GM21367 (cell line): ENCODE data around the gene SPRN.
"Not testable (repeated sequence)": the region's sequence is repeated elsewhere in the genome, so short reads cannot be mapped to it uniquely, and the experiment has no call there.

Experiments
- ATAC-seq: cut with Tn5 transposase; IDR thresholded peaks from one replicate; pipeline ENCODE4 v1.9.1; 2021; ENCODE audit not compliant: unreplicated experiment

Gene SPRN

DNA sequence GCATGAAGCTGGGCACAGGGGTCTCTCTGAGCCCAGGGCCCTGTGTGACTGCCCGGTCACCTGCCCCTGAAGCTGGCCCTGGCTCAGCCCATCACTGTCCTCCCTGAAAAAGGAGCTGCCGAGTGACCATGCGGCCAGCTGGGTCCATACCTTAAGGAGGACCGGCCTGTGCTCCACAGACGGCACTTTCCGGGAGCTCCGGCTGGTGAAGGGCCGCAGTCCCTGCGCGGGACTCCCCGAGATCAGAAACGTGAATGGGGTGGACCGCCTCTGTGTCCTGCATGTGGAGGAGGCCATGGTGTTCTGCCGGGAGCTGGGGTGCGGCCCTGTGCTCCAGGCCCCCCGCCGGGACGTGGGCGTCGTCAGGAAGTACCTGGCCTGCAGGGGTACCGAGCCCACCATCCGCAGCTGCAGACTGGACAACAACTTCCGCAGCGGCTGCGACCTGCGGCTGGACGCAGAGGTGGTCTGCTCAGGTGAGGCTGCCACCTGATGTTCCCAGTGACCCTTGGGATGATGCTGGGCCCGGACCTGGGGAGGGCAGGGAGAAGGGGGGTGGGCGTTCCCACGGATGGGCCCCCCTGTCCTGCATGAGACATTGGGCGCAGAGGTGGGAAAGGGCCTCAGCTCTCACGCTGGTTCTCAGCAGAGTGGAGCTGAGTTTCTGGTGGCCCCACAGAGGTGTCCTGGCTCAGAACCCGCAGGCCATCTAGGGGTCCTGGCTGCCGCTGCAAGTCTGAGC is 32.8 kb upstream of the SPRN start:
- no peak for ATAC-seq

DNA sequence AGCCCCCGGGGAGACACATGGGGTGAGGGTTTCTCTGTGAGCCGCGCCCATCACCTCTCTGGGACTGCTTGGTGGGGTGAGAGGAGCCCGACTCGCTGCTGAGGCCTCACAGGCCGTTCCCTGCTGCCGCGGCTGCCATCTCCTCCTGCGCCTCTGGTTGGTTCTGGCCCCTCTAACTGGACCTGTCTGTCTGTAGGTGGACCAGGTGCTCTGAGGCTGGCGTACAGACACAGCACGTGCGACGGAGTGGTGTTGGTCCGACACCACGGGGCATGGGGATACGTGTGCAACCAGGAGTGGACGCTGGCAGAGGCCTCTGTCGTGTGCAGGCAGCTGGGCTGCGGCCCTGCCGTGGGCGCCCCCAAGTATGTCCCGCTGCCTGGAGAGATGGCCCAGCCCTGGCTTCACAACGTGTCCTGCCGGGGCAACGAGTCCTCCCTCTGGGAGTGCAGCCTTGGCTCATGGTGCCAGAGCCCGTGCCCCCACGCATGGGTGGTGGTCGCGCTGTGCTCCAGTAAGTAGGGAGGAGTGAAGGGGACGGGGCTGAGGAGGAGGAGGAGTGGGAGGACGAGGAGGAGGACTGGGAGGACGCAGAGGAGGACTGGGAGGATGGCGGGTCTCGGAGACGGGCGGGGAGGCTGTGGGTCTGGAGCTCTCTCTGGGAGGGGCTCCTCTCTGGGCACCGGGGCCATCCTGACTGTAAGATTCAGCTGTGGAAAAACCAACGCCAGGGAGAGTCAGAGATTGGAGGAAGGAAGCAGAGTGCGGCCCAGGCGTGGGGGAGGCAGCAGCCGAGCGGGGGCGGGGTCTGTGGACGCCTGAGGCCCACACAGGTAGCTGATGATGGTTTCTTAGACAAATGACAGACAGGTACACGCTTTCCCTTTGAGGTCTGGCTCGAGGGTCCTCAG is 31.9 kb upstream of the SPRN start:
- no peak for ATAC-seq

DNA sequence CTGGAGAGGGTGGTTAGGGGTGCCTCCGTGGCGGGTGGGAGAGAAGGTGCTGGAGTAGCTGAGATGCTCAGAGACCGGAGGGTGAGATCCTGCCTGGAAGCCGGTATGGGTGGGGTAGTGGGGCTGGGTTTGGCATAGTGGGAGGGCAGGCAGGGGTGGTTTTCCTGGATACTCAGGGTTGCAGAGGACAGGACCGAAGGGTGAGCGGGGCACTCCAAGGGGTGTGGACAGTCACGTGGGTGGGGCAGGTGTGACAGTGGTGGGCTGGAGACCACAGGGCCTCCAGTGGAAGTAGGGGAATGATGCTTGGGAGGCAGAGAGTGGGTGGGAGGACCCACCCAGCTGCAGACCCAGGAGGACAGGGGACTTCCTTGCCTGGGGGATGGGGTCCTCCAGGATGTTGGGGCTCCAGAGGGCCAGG is 31.2 kb upstream of the SPRN start:
- no peak for ATAC-seq

DNA sequence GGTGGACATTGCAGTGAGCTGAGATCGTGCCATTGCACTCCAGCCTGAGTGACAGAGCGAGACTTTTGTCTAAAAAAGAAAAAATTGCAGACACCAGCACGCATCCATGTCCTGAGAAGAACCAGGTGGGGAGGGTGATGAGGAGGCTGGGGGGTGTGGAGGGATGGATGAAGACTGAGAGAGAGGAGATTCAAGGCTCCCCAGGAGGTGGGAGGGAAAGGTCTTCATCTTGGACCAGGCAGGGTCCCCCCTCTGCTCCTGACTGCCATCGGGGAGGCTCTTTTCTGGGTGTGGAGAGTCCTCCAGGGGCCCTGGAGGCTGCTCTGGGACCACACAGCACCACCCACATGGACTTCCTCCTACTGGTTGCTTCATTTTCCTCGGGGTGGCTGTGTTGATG is 30.8 kb upstream of the SPRN start:
- no peak for ATAC-seq

DNA sequence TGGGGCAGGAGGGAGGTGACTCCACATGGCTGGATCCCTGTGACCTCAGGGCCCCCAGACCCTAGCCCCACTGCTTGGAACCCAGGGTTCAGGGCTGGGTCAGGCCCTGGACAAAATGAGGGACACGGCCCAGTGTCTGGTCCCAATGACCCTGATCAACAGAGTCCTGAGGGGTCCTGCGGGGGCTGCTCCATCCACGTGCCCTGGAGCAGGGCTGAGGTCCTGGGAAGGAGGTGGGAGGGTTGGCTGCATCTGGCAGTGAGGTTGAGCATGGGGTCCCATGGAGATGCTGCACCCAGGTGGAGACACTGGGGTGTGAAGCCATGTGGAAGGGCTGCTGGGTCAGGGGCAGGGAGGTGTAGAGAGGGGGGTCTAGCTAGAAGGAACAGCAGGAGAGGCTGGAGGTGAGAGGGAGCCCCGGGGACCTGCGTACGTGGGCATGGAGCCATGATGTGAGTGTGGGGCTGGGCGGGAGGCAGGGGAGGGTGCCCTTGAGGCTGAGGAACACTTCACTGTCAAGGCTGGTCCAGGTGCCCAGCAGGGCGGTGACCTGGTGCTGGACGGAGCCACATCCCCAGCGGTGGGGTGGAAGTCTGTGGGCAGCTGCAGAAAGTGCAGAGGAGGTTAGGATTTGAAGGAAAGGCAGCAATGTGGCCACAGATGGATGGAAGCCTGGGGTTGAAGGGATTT is 29.9 kb upstream of the SPRN start:
- ATAC-seq, result no peak

DNA sequence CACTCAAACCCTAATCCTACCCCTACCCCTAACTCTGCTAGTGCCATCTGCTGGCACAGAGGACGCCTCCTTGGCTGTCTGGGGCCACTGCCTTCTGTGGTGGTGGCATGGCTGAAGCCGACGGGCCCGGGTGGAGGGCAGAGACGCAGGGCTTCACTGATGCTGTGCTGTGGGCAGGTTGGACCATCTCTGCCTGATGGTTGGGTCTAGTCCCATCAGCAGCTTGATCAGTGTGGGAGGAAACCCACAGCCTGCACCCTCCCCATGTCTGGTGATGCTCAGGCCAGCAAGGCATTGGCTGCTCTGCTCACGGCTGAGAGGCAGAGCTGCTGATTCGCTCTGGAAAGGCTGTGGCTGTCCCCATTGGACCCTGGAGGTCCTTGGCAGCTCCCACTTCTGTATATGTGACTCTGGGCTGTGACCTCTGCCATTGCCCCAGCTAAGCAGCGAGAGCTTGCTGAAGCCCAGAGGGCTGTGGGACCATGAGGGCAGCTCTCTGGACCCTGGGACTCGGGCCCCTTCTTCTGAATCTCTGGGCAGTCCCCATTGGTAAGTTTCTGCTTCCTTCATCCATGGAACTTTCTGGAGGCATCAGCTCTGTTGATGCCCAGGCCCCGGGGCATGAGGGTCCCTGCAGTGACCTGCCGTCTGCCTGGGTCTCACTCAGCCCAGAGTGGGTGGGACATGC is 29.2 kb upstream of the SPRN start, which contains the start of gene SCART1:
Gene SCART1, plus strand, starts transcription at position 430 of the 688 bp plus-strand sequence. Its CDS starts 53 bp downstream, at position 483.
- ATAC-seq, result no peak

DNA sequence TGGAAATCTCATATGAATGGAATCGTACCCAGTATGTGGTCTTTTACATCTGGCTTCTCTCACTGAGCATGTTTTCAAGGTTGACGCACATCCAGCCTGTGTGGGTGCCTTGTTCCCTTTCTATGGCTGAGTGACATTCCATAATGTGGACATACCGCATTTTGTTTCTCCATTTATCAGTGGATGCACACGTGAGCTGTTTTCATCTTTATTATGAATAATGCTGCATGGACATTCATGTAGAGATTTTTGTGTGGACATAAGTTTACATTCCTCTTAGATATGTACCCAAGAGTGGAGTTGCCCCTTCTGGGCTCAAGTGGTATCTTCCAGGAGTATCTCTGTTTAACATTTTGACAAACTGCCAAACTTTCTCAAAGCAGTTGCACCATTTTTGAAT is 28.0 kb upstream of the SPRN start:
- no peak for ATAC-seq

DNA sequence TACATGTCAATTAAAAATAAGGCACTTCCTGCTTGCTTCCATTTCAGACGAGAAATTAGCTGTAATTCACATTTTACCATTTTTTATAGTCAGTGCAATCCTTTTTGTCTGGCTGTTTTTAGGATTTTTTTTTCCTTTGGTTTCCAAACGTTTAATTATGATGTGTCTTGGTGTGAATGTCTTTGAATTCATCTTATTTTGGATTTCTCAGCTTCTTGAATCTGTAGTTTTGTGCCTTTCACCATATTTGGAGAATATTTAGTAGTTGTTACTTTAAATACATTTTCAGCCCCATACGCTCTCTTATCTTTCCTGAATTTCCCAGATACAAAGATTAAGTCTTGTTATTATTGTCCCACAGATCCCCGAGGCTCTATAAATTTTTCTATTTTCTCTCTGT is 26.9 kb upstream of the SPRN start:
- no peak for ATAC-seq

DNA sequence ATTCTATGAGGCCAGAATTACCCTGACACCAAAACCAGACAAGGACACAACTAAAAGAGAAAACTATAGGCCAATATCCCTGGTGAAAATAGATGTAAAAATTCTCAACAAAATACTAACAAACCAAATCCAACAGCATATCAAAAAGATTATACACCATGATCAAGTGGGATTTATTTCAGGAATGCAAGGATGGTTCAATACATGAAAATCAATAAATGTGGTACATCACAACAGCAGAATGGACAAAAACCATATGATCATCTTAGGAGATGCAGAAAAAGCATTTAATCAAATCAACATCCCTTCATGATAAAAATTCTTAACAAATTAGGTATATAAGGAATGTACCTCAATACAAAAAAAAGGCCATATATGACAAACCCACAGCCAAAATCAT is 23.7 kb upstream of the SPRN start:
- no peak for ATAC-seq

DNA sequence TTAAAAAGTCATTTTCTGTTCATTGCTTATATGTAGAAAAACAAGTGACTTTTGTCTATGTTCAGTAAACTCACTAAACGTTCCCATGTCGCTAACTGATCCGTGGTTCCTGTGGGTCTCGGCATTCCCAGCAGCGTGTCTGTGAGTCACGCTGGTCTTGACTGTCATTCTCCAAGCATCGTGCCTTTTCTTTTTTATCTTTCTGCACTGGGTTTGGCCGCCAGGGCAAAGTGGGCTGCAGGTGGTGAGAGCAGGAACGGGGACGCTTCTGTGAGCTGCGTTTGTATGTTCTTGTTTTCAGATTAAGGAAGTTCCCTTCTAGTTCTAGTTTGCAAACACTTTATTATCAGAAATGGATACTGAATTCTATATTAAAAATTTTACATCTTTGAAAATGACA is 22.6 kb upstream of the SPRN start:
- ATAC-seq, result no peak

DNA sequence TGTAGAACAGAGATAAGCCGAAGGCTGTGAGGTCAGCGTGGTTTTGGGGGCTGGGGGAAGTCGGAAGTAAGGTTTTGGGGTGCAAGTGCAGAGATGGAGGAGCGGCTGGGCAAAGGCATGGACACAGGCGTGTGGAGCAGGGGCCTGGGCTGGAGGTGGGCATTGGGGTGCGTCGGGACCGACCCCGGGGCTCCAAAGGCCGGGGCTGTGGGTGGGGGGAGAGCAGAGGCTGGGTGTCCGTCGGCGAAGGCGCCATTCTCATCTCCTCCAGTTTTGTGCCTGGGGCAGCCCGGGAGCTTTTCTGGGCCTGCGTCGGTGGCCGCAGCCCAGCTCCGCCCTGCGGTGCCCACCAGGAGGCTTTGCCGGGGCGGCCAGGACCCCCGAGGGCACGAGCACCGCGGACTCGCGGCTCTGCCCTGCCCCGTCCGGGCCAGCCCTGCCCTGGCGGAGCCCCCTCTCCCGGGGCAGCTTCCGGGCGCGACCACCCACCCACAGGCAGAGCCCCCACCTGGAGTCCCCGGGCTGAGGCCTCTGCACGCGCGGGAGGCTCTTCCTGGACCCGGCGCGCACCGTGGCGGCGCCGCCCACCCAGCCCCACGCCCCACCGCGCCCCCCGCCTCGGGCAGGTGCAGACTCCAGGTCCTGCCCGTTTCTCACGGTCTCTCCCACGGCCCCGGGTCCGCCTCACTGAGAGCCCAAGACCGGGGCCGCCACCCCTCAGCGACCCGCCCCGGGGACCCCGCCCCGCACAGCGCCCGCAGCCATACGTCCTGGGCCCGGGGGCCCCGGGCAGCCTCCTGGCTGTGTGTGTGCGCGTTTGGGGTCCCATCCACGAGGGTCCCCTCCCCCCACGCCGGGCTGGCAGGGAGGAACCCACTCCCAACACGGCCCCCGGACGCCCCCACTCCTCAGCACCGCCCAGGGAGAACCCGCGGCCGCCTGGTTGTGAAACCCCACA is 21.6 kb upstream of the SPRN start:
- no peak for ATAC-seq

DNA sequence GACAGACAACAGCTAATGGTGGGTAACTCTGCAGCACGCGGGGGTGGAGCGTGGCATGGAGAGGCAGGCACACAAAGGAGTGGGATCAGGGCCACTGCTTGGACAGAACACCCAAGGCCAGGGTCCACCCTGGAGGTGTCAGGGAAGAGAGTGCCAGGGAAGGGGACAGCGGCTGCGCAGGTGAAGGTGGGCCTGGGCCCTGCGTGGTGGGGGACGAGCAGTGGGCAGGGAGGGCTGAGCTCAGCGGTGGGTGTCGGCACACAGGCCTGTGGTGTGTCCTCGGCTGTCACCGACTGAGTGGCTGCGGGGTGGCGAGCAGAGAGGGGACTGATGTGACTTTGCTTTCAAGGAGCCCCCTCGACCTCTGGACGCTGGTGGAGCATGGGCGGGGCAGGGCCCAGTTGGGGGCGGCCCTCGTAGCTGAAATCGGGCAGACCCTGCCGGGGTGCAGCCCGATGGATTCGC is 20.9 kb upstream of the SPRN start:
- ATAC-seq, result no peak

DNA sequence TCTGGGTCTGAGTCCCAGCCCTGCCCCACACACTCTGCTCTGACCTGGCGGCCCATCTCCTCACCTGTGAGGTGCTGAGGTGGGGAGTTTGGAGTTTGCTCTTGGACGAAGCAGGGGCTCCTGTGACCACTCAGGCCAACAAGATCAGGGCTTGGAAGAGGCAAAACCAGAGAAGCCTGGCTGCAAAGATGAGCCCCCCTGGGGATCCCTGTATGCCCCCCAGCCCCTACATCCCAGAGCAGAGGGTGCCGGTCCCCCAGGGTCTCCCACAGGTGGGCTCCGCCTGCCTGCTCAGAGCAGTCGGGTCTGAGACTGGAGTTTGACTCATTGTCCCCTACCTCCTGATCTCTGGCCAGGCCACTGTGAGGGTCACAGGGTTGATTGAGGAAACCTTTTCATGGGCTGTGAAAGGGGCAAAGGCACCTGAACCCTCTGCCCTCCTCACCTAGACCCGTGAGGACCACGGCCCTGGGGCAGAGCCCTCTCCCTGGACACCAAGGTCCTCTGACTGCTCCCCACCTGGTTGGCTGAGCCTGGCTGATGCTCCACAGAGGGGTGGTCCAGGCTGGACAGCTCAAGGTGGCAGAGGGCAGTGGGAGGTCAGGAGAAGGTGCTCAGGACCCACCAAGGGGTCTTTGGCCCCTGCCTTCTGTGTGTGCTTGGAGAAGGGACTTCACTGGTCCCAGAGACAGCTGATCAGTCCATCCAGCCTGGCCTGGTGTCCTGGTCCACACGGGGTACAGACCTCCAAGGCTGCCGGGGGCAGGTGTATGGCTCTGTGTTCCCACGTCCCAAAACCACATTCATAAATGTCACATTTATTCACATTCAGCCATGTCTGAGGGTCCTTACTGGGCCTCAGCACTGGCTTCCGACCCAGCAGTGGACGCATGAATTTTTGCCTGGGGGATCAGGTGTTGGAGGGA is 20.2 kb upstream of the SPRN start:
- no peak for ATAC-seq

DNA sequence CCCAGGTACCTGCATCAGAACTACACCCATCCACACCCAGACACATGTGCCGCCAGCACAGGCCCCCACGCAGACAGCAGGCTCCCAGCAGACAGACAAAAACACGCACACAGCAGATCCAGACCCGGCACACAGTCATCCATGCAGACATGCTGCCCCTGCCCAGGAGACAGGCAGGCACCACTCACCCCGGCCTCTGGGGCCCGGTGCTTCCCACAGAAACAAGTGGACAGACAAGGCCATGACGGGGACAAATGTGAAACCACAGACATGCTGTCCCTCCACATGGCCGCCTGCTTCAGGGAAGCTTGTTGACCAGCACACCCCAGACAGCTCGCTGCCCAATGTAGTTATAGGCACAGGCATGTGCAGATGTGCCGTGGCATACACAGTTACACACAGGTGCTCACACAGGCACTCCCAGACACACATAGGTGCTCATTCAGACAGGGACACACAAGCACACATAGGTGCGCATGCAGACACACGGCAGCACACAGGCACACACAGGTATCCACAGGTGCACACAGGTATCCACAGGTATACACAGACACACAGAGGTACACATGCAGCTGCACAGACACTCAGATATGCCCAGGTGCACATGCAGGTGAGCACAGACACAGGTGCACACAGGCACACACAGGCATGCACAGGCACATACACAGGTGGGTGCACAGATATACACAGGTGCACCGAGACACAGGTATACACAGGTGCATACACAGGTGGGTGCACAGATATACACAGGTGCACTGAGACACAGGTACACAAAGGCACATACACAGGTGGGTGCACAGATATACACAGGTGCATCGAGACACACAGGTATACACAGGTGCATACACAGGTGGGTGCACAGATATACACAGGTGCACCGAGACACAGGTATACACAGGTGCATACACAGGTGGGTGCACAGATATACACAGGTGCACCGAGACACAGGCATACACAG is 18.8 kb upstream of the SPRN start:
- ATAC-seq, result no peak

DNA sequence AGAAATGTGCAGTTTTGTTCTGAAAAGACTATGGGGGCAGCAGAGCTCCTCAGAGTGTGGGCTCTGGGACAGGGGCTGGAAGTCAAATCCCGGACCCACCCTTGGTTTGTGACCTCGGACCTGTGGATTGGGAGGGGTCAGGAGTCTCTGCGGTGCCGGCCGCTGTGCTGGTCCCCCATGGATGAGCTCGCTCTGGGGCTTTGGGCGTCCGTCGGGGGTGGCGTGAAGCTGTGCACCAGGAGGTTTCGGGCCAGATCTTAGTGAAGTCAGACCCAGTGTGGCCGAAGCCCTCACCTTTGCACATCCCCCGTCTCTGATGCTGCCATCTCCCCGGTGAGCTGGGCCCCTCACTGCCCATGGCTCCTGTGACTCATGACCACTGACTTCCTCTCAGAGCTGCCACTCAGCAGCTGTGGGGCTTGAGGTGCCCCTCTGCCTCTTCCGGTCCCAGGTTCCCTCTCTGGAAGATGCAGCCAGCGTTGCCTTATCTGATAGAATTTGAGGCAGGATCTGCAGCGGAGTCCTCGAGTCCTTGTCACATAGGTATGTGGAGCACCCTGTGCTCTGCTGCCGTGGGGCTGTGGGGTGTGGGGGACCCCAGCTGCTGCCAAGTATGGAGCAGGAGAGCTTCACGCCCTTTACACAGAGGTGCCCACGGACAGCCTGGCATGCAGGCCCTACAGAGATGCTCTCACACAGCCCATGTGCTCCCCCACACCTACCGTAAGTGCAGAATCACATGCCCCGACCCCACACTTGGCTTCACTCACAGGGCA is 18.0 kb upstream of the SPRN start:
- no peak for ATAC-seq

DNA sequence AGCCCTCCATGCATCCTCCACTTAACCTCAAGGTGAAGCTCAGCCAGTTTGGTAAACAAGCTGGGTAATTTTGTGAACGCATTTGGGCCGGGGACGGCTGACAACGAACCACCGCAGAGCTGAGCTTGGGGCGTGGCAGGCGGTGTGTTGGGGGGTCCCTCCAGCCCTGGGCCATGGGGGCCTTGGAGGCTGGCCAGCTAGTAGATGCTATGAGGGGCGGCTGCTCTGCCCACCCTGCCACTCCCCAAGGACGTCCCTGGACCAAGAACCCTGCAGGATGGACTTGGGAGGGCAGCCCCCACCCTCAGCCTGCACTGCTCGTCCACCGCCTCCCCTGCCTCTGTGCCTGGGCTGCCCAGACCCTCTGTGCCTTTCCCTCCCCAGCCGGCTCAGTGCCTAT is 17.4 kb upstream of the SPRN start:
- no peak for ATAC-seq

DNA sequence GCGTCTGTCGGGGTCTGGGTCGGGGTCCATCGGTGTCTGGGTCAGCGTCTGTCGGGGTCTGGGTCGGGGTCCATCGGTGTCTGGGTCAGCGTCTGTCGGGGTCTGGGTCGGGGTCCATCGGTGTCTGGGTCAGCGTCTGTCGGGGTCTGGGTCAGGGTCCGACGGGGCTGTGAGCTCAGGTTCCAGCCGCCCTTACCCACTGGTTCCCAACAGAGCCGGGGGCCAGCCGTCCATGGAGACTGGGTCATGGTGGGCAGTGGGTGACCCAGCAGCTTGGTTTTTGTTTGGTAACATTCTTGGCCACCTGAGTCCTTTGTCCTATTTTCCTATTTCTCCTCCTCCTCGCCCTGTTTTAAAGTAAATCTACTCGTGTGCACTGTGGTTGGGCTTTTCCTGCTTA is 16.9 kb upstream of the SPRN start:
- ATAC-seq, result not testable (repeated sequence)
